ENCODE measurements around the gene MAST4.
A peak's percentile ranks its signal among the peaks of the same experiment; 100 is the strongest.

DNA sequence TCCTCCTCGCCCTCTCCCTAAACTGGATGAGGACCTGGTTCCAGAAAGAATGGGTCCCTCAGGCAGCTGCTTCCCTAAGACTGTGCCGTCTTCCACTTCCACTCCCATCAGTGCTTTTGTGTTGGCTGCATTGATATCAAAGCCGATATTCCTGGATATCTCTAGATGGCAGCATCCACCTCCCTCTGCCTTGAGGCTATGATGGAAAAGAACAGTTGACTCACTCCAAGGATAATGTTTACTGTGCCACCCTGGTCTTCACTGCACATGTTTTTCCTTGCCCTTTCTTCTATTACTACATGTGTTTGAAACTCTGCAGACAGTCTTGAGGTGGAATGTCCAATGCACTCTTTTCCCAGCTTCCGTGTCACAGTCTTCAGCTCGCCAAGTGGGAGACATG lies 211.6 kb downstream of the MAST4 start:
- TF ChIP-seq, protein P1, sequence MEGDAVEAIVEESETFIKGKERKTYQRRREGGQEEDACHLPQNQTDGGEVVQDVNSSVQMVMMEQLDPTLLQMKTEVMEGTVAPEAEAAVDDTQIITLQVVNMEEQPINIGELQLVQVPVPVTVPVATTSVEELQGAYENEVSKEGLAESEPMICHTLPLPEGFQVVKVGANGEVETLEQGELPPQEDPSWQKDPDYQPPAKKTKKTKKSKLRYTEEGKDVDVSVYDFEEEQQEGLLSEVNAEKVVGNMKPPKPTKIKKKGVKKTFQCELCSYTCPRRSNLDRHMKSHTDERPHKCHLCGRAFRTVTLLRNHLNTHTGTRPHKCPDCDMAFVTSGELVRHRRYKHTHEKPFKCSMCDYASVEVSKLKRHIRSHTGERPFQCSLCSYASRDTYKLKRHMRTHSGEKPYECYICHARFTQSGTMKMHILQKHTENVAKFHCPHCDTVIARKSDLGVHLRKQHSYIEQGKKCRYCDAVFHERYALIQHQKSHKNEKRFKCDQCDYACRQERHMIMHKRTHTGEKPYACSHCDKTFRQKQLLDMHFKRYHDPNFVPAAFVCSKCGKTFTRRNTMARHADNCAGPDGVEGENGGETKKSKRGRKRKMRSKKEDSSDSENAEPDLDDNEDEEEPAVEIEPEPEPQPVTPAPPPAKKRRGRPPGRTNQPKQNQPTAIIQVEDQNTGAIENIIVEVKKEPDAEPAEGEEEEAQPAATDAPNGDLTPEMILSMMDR (conservative IDR thresholded peaks at IDR 0.05; ENCODE audit: low read depth, low read length) = peak; percentile 61
- TF ChIP-seq MAZ (IDR thresholded peaks at IDR 0.05; ENCODE audit: borderline replicate concordance, low read depth, low read length) (no peak), RAD21 (IDR thresholded peaks at IDR 0.05; ENCODE audit: low read length) (peak; percentile 73), POLR2A (IDR thresholded peaks at IDR 0.05; ENCODE audit: low read depth, low read length) (no peak), BHLHE40 (IDR thresholded peaks at IDR 0.05; ENCODE audit: low read depth, low read length) (no peak), CEBPB (IDR thresholded peaks at IDR 0.05; ENCODE audit: low read depth, low read length) (no peak), FOS (IDR thresholded peaks at IDR 0.05; ENCODE audit: low read depth, low read length) (no peak), NFE2L2 (IDR thresholded peaks at IDR 0.05; ENCODE audit: low read depth, low read length) (no peak), SMC3 (IDR thresholded peaks at IDR 0.05; ENCODE audit: low read depth, low read length) (peak; percentile 47), MXI1 (IDR thresholded peaks at IDR 0.05; ENCODE audit: borderline replicate concordance, low read depth, low read length) (no peak), RFX5 (IDR thresholded peaks at IDR 0.05; ENCODE audit: low read depth, low read length) (no peak), RCOR1 (IDR thresholded peaks at IDR 0.05; ENCODE audit: insufficient replicate concordance, low read length) (no peak)
- TF ChIP-seq, protein P2, sequence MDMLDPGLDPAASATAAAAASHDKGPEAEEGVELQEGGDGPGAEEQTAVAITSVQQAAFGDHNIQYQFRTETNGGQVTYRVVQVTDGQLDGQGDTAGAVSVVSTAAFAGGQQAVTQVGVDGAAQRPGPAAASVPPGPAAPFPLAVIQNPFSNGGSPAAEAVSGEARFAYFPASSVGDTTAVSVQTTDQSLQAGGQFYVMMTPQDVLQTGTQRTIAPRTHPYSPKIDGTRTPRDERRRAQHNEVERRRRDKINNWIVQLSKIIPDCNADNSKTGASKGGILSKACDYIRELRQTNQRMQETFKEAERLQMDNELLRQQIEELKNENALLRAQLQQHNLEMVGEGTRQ (IDR thresholded peaks at IDR 0.05; ENCODE audit: low read depth, low read length) = no peak
- TF ChIP-seq, protein P3, sequence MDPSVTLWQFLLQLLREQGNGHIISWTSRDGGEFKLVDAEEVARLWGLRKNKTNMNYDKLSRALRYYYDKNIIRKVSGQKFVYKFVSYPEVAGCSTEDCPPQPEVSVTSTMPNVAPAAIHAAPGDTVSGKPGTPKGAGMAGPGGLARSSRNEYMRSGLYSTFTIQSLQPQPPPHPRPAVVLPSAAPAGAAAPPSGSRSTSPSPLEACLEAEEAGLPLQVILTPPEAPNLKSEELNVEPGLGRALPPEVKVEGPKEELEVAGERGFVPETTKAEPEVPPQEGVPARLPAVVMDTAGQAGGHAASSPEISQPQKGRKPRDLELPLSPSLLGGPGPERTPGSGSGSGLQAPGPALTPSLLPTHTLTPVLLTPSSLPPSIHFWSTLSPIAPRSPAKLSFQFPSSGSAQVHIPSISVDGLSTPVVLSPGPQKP (IDR thresholded peaks at IDR 0.05; ENCODE audit: borderline replicate concordance, low read depth, low read length) = no peak

All from IMR-90 (cell line).